RWPE1 (cell line): ENCODE measurements around the gene HECTD4.

ENCODE experiments used
- CTCF ChIA-PET: fragments of 350-600 bp; sonication (Branson Sonifier 250); formaldehyde crosslinking; extraction: SDS; loops from one replicate; lab custom pipeline; 2021; lab: Yijun Ruan, JAX
- POLR2A ChIA-PET: fragments of 400-600 bp; formaldehyde crosslinking; extraction: SDS; loops from one replicate; lab custom pipeline; 2020; ENCODE audit warnings: antibody characterized with exemption; ENCODE audit not compliant: low non-redundant PET; lab: Yijun Ruan, JAX
- DNase-seq: peaks from one replicate; pipeline ENCODE4 v3.0.0; 2012; ENCODE audit warnings: low spot score
- H3K27ac ChIP-seq: fragments of 450-650 bp; 2 replicates; pipeline ENCODE4 v1.5.1; 2017
- CTCF ChIP-seq: fragments of 450-650 bp; conservative IDR thresholded peaks from 2 replicates; pipeline ENCODE4 v1.5.1; 2017; ENCODE audit warnings: low read depth, mild to moderate bottlenecking

Gene HECTD4

GRCh38 chr12:112309797-112310196 lies 72.4 kb downstream of the HECTD4 start:
- no peak overlapping the region for H3K27ac ChIP-seq
- POLR2A ChIA-PET = no interaction called here
- no peak for TF ChIP-seq CTCF
- CTCF ChIA-PET = interaction anchor here (0.6 to 0.9 kb wide), 3 partner anchors 59 to 1841 kb away, joined by 3 to 4 read pairs (median 3); partner anchors contain the start of gene FAM216A
- no peak for DNase-seq

- DNase-seq = no peak
- no peak for TF ChIP-seq CTCF
- ChIA-PET POLR2A (no interaction called here), CTCF (interaction anchor here (0.6 kb wide), 1 partner anchor 25 kb away, joined by 3 read pairs; no protein-coding TSS in a partner anchor)
- H3K27ac ChIP-seq = no peak overlapping the region
Measured at GRCh38 chr12:112308652-112309051, 73.6 kb downstream of the HECTD4 start.

GRCh38 chr12:112308161-112308560 lies 74.1 kb downstream of the HECTD4 start:
- H3K27ac ChIP-seq = no peak overlapping the region
- TF ChIP-seq CTCF = no peak
- DNase-seq = no peak
- ChIA-PET POLR2A (no interaction called here), CTCF (no interaction called here)

GRCh38 chr12:112307317-112308011 lies 74.8 kb downstream of the HECTD4 start:
- DNase-seq = no peak
- POLR2A ChIA-PET = no interaction called here
- CTCF ChIA-PET = interaction anchor here (1.1 kb wide), 1 partner anchor 14 kb away, joined by 4 read pairs; no protein-coding TSS in a partner anchor
- H3K27ac ChIP-seq = no peak overlapping the region
- no peak for TF ChIP-seq CTCF

GRCh38 chr12:112305951-112306350 lies 76.3 kb downstream of the HECTD4 start:
- POLR2A ChIA-PET = no interaction called here
- TF ChIP-seq CTCF = no peak
- CTCF ChIA-PET = no interaction called here
- H3K27ac ChIP-seq = no peak overlapping the region
- DNase-seq = no peak

- ChIA-PET POLR2A (no interaction called here), CTCF (no interaction called here)
- no peak for TF ChIP-seq CTCF
- DNase-seq = no peak
- H3K27ac ChIP-seq = no peak overlapping the region
Measured at GRCh38 chr12:112304436-112304835, 77.8 kb downstream of the HECTD4 start.
